Endothelial cell of umbilical vein (primary cell): ENCODE measurements around the gene USP40. TPM values are rescaled to one million over a fixed set of nuclear protein-coding genes. Genes with fewer than 3 reads are reported as not detected.

Source experiments
- BruUV-seq: library from RNA; stranded (reverse); fragments of 400-500 nt; replicated peaks from 2 replicates; lab custom pipeline; 2021; lab: Mats Ljungman, UMichigan
- CTCF ChIA-PET: fragments of 300-600, 350-600 bp; sonication (Branson Sonifier 250); formaldehyde crosslinking; loops from one replicate; lab custom pipeline; 2021; ENCODE audit warnings: antibody characterized with exemption, inconsistent platforms; lab: Charles Lee
- POLR2A ChIA-PET: fragments of 300-600, 350-600 bp; sonication (Branson Sonifier 250); formaldehyde crosslinking; loops from one replicate; lab custom pipeline; 2021; ENCODE audit warnings: antibody characterized with exemption, inconsistent platforms; lab: Charles Lee
- DNase-seq: peaks from one replicate; pipeline ENCODE4 v3.0.0-alpha.2; 2011; ENCODE audit warnings: low read depth, low spot score
- FAIRE-seq: peaks from 2 replicates; lab custom pipeline; 2011; peaks lifted over from hg19 to GRCh38; lab: Jason Lieb, UNC
- H2AFZ ChIP-seq: 2 replicates; pipeline ENCODE4 v1.6.0; 2012; ENCODE audit warnings: low read depth, low read length, control low read depth, inconsistent platforms
- H3K27ac ChIP-seq: 2 replicates; pipeline ENCODE4 v1.5.1; 2011; ENCODE audit warnings: low read depth, mild to moderate bottlenecking, control low read depth, low read length, moderate library complexity; ENCODE audit not compliant: insufficient read depth
- H3K27me3 ChIP-seq, 2 experiments: 2 replicates each; pipeline versions ENCODE4 v1.6.0 to v1.6.1; 2011; ENCODE audit warnings: low read length in 2 of 2, mixed read lengths in 1 of 2; ENCODE audit not compliant: control insufficient read depth in 2 of 2, insufficient read depth in 2 of 2
- H3K36me3 ChIP-seq, 2 experiments: 2 replicates in 1 of 2; 3 replicates in 1 of 2; pipeline ENCODE4 v1.5.1; 2011; ENCODE audit warnings: low read length in 2 of 2, mild to moderate bottlenecking in 1 of 2, moderate library complexity in 1 of 2; ENCODE audit not compliant: control insufficient read depth in 2 of 2, insufficient read depth in 2 of 2; ENCODE audit errors: extremely low read depth in 1 of 2
- H3K4me1 ChIP-seq: 3 replicates; pipeline ENCODE4 v1.5.1; 2011; ENCODE audit warnings: mild to moderate bottlenecking, low read length; ENCODE audit not compliant: control insufficient read depth, insufficient read depth; ENCODE audit errors: extremely low read depth
- H3K4me2 ChIP-seq: 2 replicates; pipeline ENCODE4 v1.6.1; 2011; ENCODE audit warnings: low read length, control low read depth, mixed read lengths; ENCODE audit not compliant: insufficient read depth
- H3K4me3 ChIP-seq, 3 experiments: fragments of 200-600 bp in 1 of 3; sonication (generic), shearing (Covaris generic) in 1 of 3; replicated peaks in 1 of 3; 2 replicates each; pipeline ENCODE4 v1.5.1; 2011 to 2016; ENCODE audit warnings: control low read depth in 3 of 3, low read length in 3 of 3, mild to moderate bottlenecking in 2 of 3, inconsistent platforms in 1 of 3, low read depth in 1 of 3, moderate library complexity in 1 of 3; ENCODE audit not compliant: insufficient read depth in 1 of 3
- H3K79me2 ChIP-seq: 2 replicates; pipeline ENCODE4 v1.6.0; 2012; ENCODE audit warnings: low read length, inconsistent platforms; ENCODE audit not compliant: control insufficient read depth, insufficient read depth
- H3K9ac ChIP-seq: replicated peaks from 2 replicates; pipeline ENCODE3; 2011; ENCODE audit warnings: low read length, control low read depth; ENCODE audit not compliant: insufficient read depth; ENCODE audit errors: extremely low read depth
- H3K9me1 ChIP-seq: replicated peaks from 3 replicates; pipeline ENCODE4 v1.6.0; 2011; ENCODE audit warnings: mild to moderate bottlenecking, low read length; ENCODE audit not compliant: control insufficient read depth, insufficient read depth; ENCODE audit errors: extremely low read depth
- H3K9me3 ChIP-seq: replicated peaks from 2 replicates; pipeline ENCODE4 v1.5.1; 2012; ENCODE audit warnings: low read length, inconsistent platforms; ENCODE audit not compliant: control insufficient read depth, insufficient read depth
- H4K20me1 ChIP-seq: replicated peaks from 2 replicates; pipeline ENCODE3; 2011; ENCODE audit warnings: mild to moderate bottlenecking, low read length; ENCODE audit not compliant: control insufficient read depth, insufficient read depth; ENCODE audit errors: extremely low read depth
- EZH2 ChIP-seq: IDR thresholded peaks from 2 replicates; pipeline ENCODE4 v1.6.1; 2012; ENCODE audit warnings: borderline replicate concordance, low read depth, mild to moderate bottlenecking, moderate library complexity, low read length, inconsistent platforms; ENCODE audit not compliant: severe bottlenecking
- FOS ChIP-seq: IDR thresholded peaks from 2 replicates; pipeline ENCODE4 v1.6.1; 2011; ENCODE audit warnings: mild to moderate bottlenecking, low read length, moderate library complexity, borderline replicate concordance; ENCODE audit not compliant: insufficient read depth
- GATA2 ChIP-seq: IDR thresholded peaks from 2 replicates; pipeline ENCODE4 v1.7.0; 2011; ENCODE audit warnings: low read depth, mild to moderate bottlenecking, moderate library complexity, mixed read lengths, low read length; ENCODE audit not compliant: insufficient read length, insufficient read depth
- JUN ChIP-seq: IDR thresholded peaks from 2 replicates; pipeline ENCODE4 v1.6.1; 2011; ENCODE audit warnings: borderline replicate concordance, low read depth; ENCODE audit not compliant: insufficient read length, insufficient read depth
- MYC ChIP-seq: IDR thresholded peaks from one replicate; pipeline ENCODE4 v1.6.1; 2011; ENCODE audit warnings: mild to moderate bottlenecking, low read depth, low read length
- POLR2A ChIP-seq: IDR thresholded peaks from 2 replicates; pipeline ENCODE4 v1.6.1; 2012; ENCODE audit warnings: low read depth, mild to moderate bottlenecking, control low read depth, low read length
- POLR2AphosphoS5 ChIP-seq: IDR thresholded peaks from 2 replicates; pipeline ENCODE4 v1.6.1; 2012; ENCODE audit warnings: low read depth, mild to moderate bottlenecking, control low read depth, low read length, moderate library complexity; ENCODE audit not compliant: insufficient read depth
- dilution Hi-C: fragments of 300-500 bp; cut with MboI; formaldehyde crosslinking; loops from one replicate; pipeline ENCODE4 v1.15.0; 2019; ENCODE audit warnings: low sequenced_read_pairs; ENCODE audit not compliant: extremely low pct_ligation_motif_present
- intact Hi-C: fragments of 100-400 bp; cut with micrococcal nuclease; formaldehyde crosslinking; loops from one replicate; pipeline ENCODE4 v1.10.0; 2022
- polyA plus RNA-seq, 4 experiments: library from polyadenylated mRNA; depleted of rRNA in 3 of 4; stranded (reverse) in 3 of 4; unstranded in 1 of 4; fragments of >200 nt; gene quantifications; 2 replicates each; pipeline versions ENCODE4 v1.2.1 to v1.2.3, GENCODE V29; 2011 to 2012; ENCODE audit warnings: missing spikeins in 1 of 4
- total RNA-seq: library from RNA; stranded (reverse); gene quantifications from 2 replicates; pipeline ENCODE4 v1.2.3, GENCODE V29; 2021
- TF ChIP-seq, protein P1 (sequence below), 2 donors: IDR thresholded peaks; 1 replicate in 1 of 2; 2 replicates in 1 of 2; pipeline ENCODE4 v1.5.1; 2011; ENCODE audit warnings: low read length in 2 of 2, mild to moderate bottlenecking in 2 of 2, moderate library complexity in 2 of 2, control low read depth in 1 of 2, inconsistent platforms in 1 of 2, low read depth in 1 of 2; ENCODE audit not compliant: insufficient read depth in 1 of 2; ENCODE audit errors: extremely low read depth in 1 of 2
- TF ChIP-seq, protein P2 (sequence below): IDR thresholded peaks from 2 replicates; pipeline ENCODE4 v1.6.1; 2011; ENCODE audit not compliant: insufficient read depth, insufficient read length

Gene USP40
- total and polyA plus RNA-seq, 2 donors (not counting 3 experiments of a cell fraction or from before 2014, with no cell fraction given) = 32.2 to 32.5 TPM

DNA sequence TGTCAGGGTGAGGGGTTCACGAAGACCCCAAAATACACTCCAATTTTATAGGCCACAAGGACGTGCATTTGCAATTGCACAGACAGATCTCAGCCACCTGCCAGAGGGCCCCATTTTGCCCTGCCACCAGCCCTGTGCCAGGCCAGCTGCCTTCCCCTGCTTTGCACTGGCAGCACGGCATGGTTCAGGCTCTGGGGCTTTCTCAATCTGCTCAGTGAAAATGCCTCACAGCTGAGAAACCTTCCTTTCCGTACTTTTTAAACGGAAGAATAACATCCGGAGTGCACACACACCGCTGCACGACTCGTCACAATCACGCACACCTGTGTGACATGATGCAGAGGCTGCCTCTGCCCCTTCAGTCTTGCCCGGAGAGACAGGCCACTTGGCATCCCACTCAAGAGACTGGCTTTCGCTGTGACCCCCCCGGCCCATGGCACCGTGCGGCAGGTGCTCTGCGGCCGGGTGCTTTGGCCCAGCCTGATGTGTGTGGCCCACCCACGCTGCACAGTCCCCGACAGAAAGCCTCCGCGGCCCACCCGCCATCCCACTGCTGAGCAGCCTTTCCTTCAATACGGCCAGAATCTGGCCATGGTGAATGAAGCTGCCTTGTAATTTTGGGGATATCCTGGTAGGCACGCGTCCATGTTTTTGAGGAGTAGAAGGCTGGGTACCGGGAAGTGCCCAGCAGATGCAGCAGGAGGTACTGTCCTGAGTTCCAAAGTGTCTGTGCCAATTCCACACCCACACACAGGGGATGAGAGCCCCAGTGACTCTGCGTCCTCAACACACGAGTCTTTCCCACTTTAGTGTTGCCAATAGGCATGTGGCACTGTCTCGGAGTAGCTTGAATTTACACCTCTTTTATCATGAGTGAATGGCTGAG lies 88.8 kb downstream of the USP40 start:
- Histone ChIP-seq H3K79me2 (no peaks in the 10 kb centered on the region), H3K9me3 (no peaks in the 10 kb centered on the region), H3K27ac (no peak overlapping the region), H2AFZ (no peak overlapping the region), H4K20me1 (no peaks in the 10 kb centered on the region), H3K4me3 (no peak overlapping the region), H3K27me3 (no peaks in the 10 kb centered on the region), H3K36me3 (peaks cover 0 to 6% of the 10 kb centered on the region in 2 experiments), H3K9me1 (no peaks in the 10 kb centered on the region), H3K4me2 (no peak overlapping the region), H3K9ac (no peak overlapping the region), H3K4me1 (no peaks in the 10 kb centered on the region)
- no peak for FAIRE-seq
- no peak for DNase-seq
- dilution Hi-C loops = no loop called here
- ChIA-PET CTCF (no interaction called here), POLR2A (no interaction called here)
- TF ChIP-seq, protein P1, sequence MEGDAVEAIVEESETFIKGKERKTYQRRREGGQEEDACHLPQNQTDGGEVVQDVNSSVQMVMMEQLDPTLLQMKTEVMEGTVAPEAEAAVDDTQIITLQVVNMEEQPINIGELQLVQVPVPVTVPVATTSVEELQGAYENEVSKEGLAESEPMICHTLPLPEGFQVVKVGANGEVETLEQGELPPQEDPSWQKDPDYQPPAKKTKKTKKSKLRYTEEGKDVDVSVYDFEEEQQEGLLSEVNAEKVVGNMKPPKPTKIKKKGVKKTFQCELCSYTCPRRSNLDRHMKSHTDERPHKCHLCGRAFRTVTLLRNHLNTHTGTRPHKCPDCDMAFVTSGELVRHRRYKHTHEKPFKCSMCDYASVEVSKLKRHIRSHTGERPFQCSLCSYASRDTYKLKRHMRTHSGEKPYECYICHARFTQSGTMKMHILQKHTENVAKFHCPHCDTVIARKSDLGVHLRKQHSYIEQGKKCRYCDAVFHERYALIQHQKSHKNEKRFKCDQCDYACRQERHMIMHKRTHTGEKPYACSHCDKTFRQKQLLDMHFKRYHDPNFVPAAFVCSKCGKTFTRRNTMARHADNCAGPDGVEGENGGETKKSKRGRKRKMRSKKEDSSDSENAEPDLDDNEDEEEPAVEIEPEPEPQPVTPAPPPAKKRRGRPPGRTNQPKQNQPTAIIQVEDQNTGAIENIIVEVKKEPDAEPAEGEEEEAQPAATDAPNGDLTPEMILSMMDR (IDR thresholded peaks at IDR 0.05; ENCODE audit: extremely low read depth in 1 of 2, insufficient read depth in 1 of 2, low read depth in 1 of 2, low read length in 2 of 2) = no peak
- no peak for TF ChIP-seq POLR2A
- TF ChIP-seq MYC = no peak
- TF ChIP-seq, protein P2, sequence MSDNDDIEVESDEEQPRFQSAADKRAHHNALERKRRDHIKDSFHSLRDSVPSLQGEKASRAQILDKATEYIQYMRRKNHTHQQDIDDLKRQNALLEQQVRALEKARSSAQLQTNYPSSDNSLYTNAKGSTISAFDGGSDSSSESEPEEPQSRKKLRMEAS = no peak
- TF ChIP-seq EZH2 = no peak
- no peak for TF ChIP-seq GATA2
- no peak for TF ChIP-seq POLR2AphosphoS5
- no peak for TF ChIP-seq FOS
- TF ChIP-seq JUN = no peak
- no TSS peak for BruUV-seq
- intact Hi-C loops = no loop called here
